RWPE2 (cell line): ENCODE measurements around the gene LRRC28.
A peak's percentile ranks its signal among the peaks of the same experiment; 100 is the strongest.

ENCODE experiments used
- ATAC-seq: fragments of 200-7000 bp; cut with Tn5 transposase; 3 replicates; pipeline ENCODE4 v1.9.1; 2021; ENCODE audit warnings: low read depth
- DNase-seq: peaks from one replicate; pipeline ENCODE4 v3.0.0-alpha.2; 2020; ENCODE audit warnings: low spot score
- H3K27ac ChIP-seq: fragments of 450-650 bp; 2 replicates; pipeline ENCODE4 v1.5.1; 2017; ENCODE audit warnings: mild to moderate bottlenecking; ENCODE audit not compliant: poor library complexity, severe bottlenecking
- H3K27me3 ChIP-seq: fragments of 250-450 bp; sonication (Bioruptor Pico); 2 replicates; pipeline ENCODE4 v1.5.1; 2021; ENCODE audit warnings: mild to moderate bottlenecking, moderate library complexity; ENCODE audit not compliant: insufficient read depth, poor library complexity, severe bottlenecking
- H3K36me3 ChIP-seq: fragments of 250-450 bp; sonication (Bioruptor Pico); 2 replicates; pipeline ENCODE4 v1.5.1; 2020; ENCODE audit warnings: low read depth, mild to moderate bottlenecking, moderate library complexity
- H3K4me1 ChIP-seq: fragments of 250-450 bp; sonication (Bioruptor Pico); 2 replicates; pipeline ENCODE4 v1.5.1; 2021; ENCODE audit warnings: mild to moderate bottlenecking, moderate library complexity; ENCODE audit not compliant: insufficient read depth, poor library complexity, severe bottlenecking
- H3K4me3 ChIP-seq: fragments of 250-450 bp; sonication (Bioruptor Pico); 2 replicates; pipeline ENCODE4 v1.5.1; 2021; ENCODE audit warnings: mild to moderate bottlenecking, moderate library complexity; ENCODE audit not compliant: severe bottlenecking
- H3K9me3 ChIP-seq: fragments of 250-450 bp; sonication (Bioruptor Pico); 2 replicates; pipeline ENCODE4 v1.5.1; 2021; ENCODE audit warnings: mild to moderate bottlenecking, moderate library complexity; ENCODE audit not compliant: severe bottlenecking
- TF ChIP-seq, protein P1 (sequence below): fragments of 450-650 bp; IDR thresholded peaks from one replicate; pipeline ENCODE4 v1.5.1; 2017; ENCODE audit warnings: mild to moderate bottlenecking, moderate library complexity; ENCODE audit not compliant: poor library complexity, severe bottlenecking

LRRC28 gene

DNA sequence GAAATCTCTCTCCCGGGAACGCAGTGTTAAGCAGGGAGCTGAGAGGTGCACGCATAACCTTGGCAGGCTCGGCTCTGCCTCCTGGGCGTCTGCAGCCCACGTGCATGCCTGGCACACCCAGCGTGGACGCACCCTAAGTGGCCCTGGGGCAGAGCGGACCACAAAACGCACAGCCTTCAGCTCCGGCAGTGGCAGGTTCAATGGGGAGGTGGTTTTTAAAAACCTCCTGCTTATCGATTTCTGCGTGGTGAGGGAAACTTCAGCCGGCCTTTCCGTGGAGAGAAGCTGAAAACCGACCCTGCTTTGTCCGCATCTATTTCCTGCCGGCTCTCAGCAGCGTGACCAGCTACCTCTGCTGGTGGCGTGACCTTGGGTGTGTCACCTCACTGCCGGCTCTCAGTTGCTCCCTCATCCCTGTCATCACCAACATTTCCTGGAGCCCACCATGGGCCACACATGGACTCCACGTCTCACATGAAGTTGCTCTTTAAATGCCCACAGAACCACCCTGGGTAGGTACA lies 179.7 kb downstream of the LRRC28 start:
- no peaks in the 10 kb centered on the region for H3K9me3 ChIP-seq
- ATAC-seq = no peak

DNA sequence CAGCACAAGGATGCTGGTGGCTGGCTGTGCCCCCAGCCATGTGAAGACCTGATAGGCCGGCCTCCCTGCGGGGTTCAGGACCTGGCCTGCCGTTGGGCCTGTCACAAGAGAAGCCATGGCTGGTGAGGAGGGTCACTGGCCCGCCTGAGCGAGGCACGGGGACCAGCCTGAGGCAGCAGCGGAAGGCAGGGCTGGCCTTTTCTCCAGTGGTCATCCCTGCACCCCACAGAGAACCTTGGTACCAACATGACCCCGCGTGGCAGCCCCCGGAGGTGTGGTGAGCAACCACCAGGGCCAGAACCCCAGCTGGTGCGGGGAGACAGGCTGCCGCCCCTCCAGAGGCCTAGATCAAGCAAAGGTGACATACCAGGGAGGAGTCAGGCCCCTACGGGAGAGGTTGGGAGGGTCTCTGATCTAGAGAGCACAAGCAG lies 180.4 kb downstream of the LRRC28 start:
- H3K27ac ChIP-seq = no peak overlapping the region
- no peak overlapping the region for H3K4me3 ChIP-seq
- no peaks in the 10 kb centered on the region for H3K9me3 ChIP-seq
- peak; percentile 71 for DNase-seq
- TF ChIP-seq, protein P1, sequence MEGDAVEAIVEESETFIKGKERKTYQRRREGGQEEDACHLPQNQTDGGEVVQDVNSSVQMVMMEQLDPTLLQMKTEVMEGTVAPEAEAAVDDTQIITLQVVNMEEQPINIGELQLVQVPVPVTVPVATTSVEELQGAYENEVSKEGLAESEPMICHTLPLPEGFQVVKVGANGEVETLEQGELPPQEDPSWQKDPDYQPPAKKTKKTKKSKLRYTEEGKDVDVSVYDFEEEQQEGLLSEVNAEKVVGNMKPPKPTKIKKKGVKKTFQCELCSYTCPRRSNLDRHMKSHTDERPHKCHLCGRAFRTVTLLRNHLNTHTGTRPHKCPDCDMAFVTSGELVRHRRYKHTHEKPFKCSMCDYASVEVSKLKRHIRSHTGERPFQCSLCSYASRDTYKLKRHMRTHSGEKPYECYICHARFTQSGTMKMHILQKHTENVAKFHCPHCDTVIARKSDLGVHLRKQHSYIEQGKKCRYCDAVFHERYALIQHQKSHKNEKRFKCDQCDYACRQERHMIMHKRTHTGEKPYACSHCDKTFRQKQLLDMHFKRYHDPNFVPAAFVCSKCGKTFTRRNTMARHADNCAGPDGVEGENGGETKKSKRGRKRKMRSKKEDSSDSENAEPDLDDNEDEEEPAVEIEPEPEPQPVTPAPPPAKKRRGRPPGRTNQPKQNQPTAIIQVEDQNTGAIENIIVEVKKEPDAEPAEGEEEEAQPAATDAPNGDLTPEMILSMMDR = no peak
- H3K36me3 ChIP-seq = no peaks in the 10 kb centered on the region
- ATAC-seq = no peak
- H3K4me1 ChIP-seq = peaks cover 15% of the 10 kb centered on the region
- no peaks in the 10 kb centered on the region for H3K27me3 ChIP-seq

More for the DNA sequence above, 179.7 kb downstream of the LRRC28 start:
- no peak overlapping the region for H3K4me3 ChIP-seq
- peak; percentile 53 for DNase-seq
- H3K27me3 ChIP-seq = no peaks in the 10 kb centered on the region
- no peak overlapping the region for H3K27ac ChIP-seq
- TF ChIP-seq, protein P1 = no peak
- H3K36me3 ChIP-seq = no peaks in the 10 kb centered on the region
- H3K4me1 ChIP-seq = peaks cover 15% of the 10 kb centered on the region

DNA sequence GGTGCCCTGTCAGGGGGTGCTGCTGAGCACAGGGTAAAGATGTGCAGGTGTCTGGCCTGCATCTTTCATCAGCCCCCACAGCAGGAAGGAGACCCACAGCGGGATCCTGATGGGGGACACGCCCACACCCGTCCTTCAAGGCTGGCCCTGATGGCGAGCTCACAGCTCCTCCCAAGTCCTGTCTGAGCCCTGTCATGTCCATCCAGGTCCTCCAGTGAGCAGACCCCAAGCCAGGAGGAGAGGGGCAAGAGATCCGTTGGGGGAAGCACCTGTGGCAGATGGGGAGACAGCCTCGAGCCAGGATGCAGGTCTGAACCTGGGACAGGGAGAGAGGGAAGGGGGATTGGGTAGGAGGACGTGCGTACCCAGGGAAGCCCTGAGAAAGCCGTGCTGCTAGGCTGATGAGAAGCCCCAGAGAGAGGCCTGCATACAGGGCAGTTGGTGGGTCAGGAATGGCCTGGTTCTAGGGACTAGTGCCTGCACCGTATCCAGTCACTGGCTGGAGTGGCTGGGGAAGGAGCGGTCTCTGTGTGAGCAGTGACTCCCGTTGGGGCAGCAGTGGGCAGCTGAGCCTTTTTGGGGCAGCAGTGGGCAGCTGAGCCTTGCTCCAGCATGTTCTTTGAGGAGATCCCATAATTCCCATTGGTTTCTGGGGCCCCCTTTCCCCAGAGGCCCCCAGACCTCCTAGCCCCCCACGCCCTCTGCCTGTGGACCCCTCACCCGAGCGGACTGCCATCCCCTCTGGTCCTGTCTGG lies 181.2 kb downstream of the LRRC28 start:
- peak; percentile 64 for DNase-seq
- Histone ChIP-seq H3K27me3 (no peaks in the 10 kb centered on the region), H3K4me1 (peaks cover 15% of the 10 kb centered on the region), H3K36me3 (no peaks in the 10 kb centered on the region), H3K9me3 (no peaks in the 10 kb centered on the region), H3K4me3 (no peak overlapping the region), H3K27ac (peak overlapping the region; percentile 1)
- TF ChIP-seq, protein P1 = no peak
- ATAC-seq = no peak

DNA sequence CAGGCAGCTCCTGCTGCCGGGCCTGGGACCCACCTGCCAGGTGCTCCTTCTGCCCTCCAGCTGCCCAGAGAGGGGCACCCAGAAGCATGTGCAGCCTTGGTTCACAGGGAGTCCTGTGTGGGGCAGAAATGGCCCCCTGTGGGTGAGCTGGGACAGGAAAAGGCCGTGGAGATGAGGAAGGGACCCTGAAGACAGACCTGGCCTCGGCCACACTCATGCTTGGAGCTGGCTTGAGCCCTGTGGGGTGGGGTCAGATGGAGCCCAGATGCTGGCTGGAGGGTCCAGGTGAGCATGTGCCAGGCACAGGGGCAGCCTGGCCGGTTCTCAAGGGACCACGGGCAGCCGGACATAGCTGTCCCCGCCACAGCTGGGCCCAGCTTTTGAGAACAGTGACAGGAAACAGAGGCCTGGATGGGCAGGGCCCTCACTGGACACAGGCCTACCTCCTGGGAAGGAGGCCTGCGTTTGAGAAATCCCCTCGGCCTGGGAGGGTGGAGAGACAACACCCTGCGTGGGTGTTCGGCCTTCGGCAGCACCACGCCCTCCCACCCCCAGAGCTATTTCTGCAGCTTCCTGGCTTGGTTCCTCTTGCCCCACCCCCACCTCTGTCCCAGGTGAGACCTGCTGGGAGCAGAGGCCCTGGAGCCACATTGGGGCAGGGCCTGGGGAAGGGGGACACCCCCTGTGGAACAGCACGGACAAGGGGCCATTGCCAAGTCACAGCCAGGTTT lies 181.9 kb downstream of the LRRC28 start:
- Histone ChIP-seq H3K4me3 (no peak overlapping the region), H3K36me3 (no peaks in the 10 kb centered on the region), H3K27me3 (no peaks in the 10 kb centered on the region), H3K27ac (peak overlapping the region; percentile 1), H3K4me1 (peaks cover 15% of the 10 kb centered on the region), H3K9me3 (no peaks in the 10 kb centered on the region)
- ATAC-seq = peak; percentile 24; the same call in 2 of the 3 replicates
- peak; percentile 77 for DNase-seq
- TF ChIP-seq, protein P1 = no peak
